Prostate gland (tissue), 2 donors: ENCODE data around the gene SERTAD1. TPM values are rescaled to one million over a fixed set of nuclear protein-coding genes. Genes with fewer than 3 reads are reported as not detected.
"Not testable (repeated sequence)": the region's sequence is repeated elsewhere in the genome, so short reads cannot be mapped to it uniquely, and the experiment has no call there.

Experiments used
- DNase-seq: peaks from one replicate; pipeline ENCODE4 v3.0.0-alpha.2; 2019; ENCODE audit warnings: low spot score
- H3K27ac ChIP-seq, 2 donors: fragments of 200-600 bp; sonication (generic); 2 replicates each; pipeline ENCODE4 v1.5.1; 2017 to 2019
- H3K27me3 ChIP-seq: fragments of 200-600 bp; sonication (generic); replicated peaks from 2 replicates; pipeline ENCODE4 v1.5.1; 2019; ENCODE audit not compliant: insufficient read depth
- H3K36me3 ChIP-seq, 2 donors: fragments of 200-600 bp; sonication (generic); 1 replicate in 1 of 2; 2 replicates in 1 of 2; pipeline versions ENCODE4 v1.5.1 to v1.8.1; 2017 to 2019
- H3K4me1 ChIP-seq: fragments of 200-600 bp; sonication (generic); replicated peaks from 2 replicates; pipeline ENCODE4 v1.5.1; 2019
- H3K4me3 ChIP-seq, 2 donors: fragments of 200-600 bp; sonication (generic); 2 replicates each; pipeline ENCODE4 v1.5.1; 2017 to 2019
- H3K9me3 ChIP-seq: fragments of 200-600 bp; sonication (generic); 2 replicates; pipeline ENCODE4 v1.5.1; 2017
- POLR2A ChIP-seq: fragments of 450-650 bp; IDR thresholded peaks from one replicate; pipeline ENCODE4 v1.6.1; 2016; ENCODE audit warnings: antibody characterized with exemption, mild to moderate bottlenecking
- POLR2AphosphoS5 ChIP-seq: sonication (generic); formaldehyde crosslinking; IDR thresholded peaks from one replicate; pipeline ENCODE4 v1.6.1; 2017; ENCODE audit warnings: antibody characterized with exemption
- WGBS: methylation state at CpG from one replicate; pipeline ENCODE4 v1.1.5; 2018; 5-methylcytosine and 5-hydroxymethylcytosine counted together
- intact Hi-C: fragments of 100-400 bp; cut with DNase I; formaldehyde crosslinking; loops from one replicate; pipeline ENCODE4 v1.14.2; 2022
- total RNA-seq, 2 donors: library from RNA; depleted of rRNA; stranded (reverse); fragments of >200 nt; gene quantifications; one replicate each; pipeline ENCODE4 v1.1.0, GENCODE V29; 2016
- TF ChIP-seq, protein P1 (sequence below), 4 experiments: fragments of 200-600 bp in 2 of 4; fragments of 450-650 bp in 2 of 4; sonication (generic) in 2 of 4; IDR thresholded peaks; 1 replicate in 3 of 4; 2 replicates in 1 of 4; pipeline ENCODE4 v1.5.1; 2016 to 2019; ENCODE audit warnings: antibody characterized with exemption in 4 of 4, mild to moderate bottlenecking in 2 of 4, moderate library complexity in 2 of 4

SERTAD1 gene
- total RNA-seq, 2 donors from 2014 or later: 15.9 to 19.5 TPM

GRCh38 chr19:40465025-40465556 lies 39.3 kb upstream of the SERTAD1 start:
- DNase-seq: no peak
- H3K4me3 ChIP-seq: peak overlapping the region; percentile 69 to 71
- TF ChIP-seq POLR2A: no peak
- TF ChIP-seq, protein P1, sequence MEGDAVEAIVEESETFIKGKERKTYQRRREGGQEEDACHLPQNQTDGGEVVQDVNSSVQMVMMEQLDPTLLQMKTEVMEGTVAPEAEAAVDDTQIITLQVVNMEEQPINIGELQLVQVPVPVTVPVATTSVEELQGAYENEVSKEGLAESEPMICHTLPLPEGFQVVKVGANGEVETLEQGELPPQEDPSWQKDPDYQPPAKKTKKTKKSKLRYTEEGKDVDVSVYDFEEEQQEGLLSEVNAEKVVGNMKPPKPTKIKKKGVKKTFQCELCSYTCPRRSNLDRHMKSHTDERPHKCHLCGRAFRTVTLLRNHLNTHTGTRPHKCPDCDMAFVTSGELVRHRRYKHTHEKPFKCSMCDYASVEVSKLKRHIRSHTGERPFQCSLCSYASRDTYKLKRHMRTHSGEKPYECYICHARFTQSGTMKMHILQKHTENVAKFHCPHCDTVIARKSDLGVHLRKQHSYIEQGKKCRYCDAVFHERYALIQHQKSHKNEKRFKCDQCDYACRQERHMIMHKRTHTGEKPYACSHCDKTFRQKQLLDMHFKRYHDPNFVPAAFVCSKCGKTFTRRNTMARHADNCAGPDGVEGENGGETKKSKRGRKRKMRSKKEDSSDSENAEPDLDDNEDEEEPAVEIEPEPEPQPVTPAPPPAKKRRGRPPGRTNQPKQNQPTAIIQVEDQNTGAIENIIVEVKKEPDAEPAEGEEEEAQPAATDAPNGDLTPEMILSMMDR (IDR thresholded peaks at IDR 0.05): no peak
- TF ChIP-seq POLR2AphosphoS5: no peak
- WGBS: 14% methylated on average over 11 of the region's 11 CpGs
- H3K27ac ChIP-seq: peak overlapping the region; percentile 96 to 97
- intact Hi-C loops: loop anchor here (2.0 to 10.0 kb wide), 6 partner anchors 20 to 170 kb away; partner anchors contain the start of genes LTBP4, SERTAD1, SERTAD3 and SHKBP1
- H3K27me3 ChIP-seq: no peaks in the 10 kb centered on the region
- no peaks in the 10 kb centered on the region for H3K36me3 ChIP-seq
- H3K4me1 ChIP-seq: peaks cover 11% of the 10 kb centered on the region
- H3K9me3 ChIP-seq: no peaks in the 10 kb centered on the region

DNA sequence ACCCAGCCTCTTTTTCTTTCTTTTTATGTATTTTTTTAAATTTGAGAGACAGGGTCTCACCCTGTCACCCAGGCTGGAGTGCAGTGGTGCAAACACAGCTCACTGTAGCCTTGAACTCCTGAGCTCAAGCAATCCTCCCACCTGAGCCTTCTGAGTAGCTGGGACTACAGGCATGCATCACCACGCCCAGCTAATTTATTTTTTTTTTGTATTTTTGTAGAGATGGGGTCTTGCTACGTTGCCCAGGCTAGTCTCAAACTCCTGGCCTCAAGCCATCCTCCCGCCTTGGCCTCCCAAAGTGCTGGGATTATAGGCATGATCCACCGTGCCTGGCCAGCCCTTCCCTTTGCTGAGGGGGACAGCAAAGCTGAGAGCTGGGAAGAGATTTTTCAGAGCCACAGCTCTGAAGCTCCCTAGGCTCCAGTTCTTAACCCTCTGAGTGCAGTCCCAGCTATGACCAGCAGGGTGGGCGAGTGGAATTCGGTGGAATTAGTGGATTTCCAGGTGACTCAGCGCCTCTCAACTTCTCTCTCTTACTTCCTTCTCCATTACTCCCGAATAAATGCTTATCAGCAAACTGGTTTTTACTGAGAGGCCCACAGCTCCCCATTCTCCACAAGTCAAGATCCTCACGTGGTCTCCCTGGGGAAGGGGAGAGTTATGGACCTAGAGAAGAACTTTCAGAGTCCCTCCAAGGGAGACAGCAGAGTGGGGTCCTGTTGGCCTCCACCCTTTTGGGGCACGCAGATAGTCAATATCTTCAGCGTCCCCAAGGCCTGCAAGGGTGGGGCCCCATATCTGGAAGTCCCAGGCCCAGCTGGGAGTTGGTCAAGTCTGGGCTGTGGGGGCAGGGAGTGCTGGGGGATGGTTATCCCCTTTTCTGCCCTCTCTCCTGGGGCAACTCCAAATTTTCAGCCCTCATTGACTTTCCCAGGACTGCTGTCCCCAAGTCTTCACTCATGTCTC lies 38.5 kb upstream of the SERTAD1 start:
- H3K9me3 ChIP-seq: no peaks in the 10 kb centered on the region
- peak; percentile 35 for TF ChIP-seq POLR2A
- TF ChIP-seq, protein P1 (IDR thresholded peaks at IDR 0.05): peak; percentile 72 to 90 (median 84)
- TF ChIP-seq POLR2AphosphoS5: peak; percentile 74
- intact Hi-C loops: loop anchor here (2.0 to 10.0 kb wide), 6 partner anchors 20 to 170 kb away; partner anchors contain the start of genes LTBP4, SERTAD1, SERTAD3 and SHKBP1
- H3K4me3 ChIP-seq: peak overlapping the region; percentile 69 to 71
- peak; percentile 69 for DNase-seq
- H3K4me1 ChIP-seq: peaks cover 11% of the 10 kb centered on the region
- WGBS: 18% methylated on average over 11 of the region's 11 CpGs
- H3K36me3 ChIP-seq: no peaks in the 10 kb centered on the region
- H3K27me3 ChIP-seq: no peaks in the 10 kb centered on the region
- peak overlapping the region; percentile 96 to 97 for H3K27ac ChIP-seq

DNA sequence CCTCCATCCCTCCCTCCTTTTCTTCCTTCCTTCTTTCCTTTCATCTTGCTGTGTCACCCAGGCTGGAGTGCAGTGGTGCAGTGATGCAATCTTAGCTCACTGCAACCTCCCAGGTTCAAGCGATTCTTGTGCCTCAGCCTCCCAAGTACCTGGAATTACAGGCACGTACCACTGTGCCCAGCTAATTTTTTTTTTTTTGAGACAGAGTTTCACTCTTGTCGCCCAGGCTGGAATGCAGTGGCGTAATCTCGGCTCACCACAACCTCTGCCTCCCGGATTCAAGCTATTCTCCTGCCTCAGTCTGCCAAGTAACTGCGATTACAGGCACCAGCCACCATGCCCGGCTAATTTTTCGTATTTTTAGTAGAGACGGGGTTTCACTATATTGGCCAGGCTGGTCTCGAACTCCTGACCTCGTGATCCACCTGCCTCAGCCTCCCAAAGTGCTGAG lies 37.8 kb upstream of the SERTAD1 start:
- DNase-seq: not testable (repeated sequence)
- intact Hi-C loops: loop anchor here (2.0 to 10.0 kb wide), 5 partner anchors 19 to 171 kb away; partner anchors contain the start of genes LTBP4, SERTAD1 and SERTAD3

DNA sequence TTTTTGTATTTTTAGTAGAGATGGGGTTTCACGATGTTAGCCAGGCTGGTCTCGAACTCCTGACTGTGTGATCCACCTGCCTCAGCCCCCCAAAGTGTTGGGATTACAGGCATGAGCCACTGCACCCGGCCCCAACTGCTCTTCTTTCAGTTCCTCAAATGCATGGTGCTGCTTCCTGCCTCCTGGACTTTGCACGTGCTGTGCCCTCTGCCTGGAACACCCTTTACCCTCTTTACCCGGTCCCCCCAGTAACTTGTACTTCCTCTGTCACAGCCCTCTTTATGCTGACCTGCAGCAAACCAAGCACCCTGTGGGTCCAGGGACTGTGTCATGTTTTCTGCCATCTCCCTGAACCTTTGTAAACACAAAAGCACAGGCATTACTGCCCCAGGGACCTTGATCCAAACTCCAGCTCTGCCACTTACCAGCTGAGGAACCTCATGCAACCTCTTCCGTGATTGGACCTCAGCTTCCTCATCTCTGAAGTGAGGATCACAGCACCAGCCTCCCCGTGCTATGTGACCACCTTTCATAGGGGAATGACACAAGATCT lies 36.0 kb upstream of the SERTAD1 start:
- Histone ChIP-seq H3K4me1 (peaks cover 11% of the 10 kb centered on the region), H3K36me3 (no peaks in the 10 kb centered on the region), H3K27ac (peak overlapping the region; percentile 18 to 19), H3K4me3 (no peak overlapping the region), H3K9me3 (no peaks in the 10 kb centered on the region), H3K27me3 (no peaks in the 10 kb centered on the region)
- peak; percentile 54 for DNase-seq
- 71% methylated on average over 7 of the region's 7 CpGs for WGBS
- intact Hi-C loops: loop anchor here (10.0 kb wide), 3 partner anchors 63 to 173 kb away; partner anchors contain the start of gene LTBP4
- TF ChIP-seq, protein P1 (IDR thresholded peaks at IDR 0.05): no peak
- TF ChIP-seq POLR2AphosphoS5: peak; percentile 79

More for the DNA sequence above, 37.8 kb upstream of the SERTAD1 start:
- H3K27me3 ChIP-seq, H3K36me3 ChIP-seq, H3K9me3 ChIP-seq, H3K4me3 ChIP-seq: not testable (repeated sequence)
- Histone ChIP-seq H3K27ac (peak overlapping the region; percentile 96 to 97), H3K4me1 (peaks cover 11% of the 10 kb centered on the region)
- WGBS: 77% methylated on average over 12 of the region's 12 CpGs

DNA sequence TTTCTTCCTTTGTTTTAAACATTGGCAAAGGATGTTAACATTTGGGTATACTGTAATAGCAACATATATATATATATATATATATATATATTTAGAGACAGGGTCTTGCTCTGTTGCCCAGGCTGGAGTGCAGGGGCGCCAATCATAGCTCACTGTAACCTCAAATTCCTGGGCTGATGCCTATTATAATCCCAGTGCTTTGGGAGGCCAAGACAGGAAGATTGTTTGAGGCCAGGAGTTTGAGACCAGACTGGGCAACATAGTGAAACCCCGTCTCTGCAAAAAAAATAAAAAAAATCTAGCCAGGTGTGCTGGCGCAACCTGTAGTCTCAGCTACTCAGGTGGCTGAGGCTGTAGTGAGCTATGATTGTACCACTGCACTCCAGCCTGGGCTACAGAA lies 34.4 kb upstream of the SERTAD1 start:
- Histone ChIP-seq H3K36me3 (no peaks in the 10 kb centered on the region), H3K4me3 (no peak overlapping the region), H3K9me3 (no peaks in the 10 kb centered on the region), H3K4me1 (peaks cover 5% of the 10 kb centered on the region), H3K27me3 (no peaks in the 10 kb centered on the region), H3K27ac (no peak overlapping the region)
- DNase-seq: no peak
- TF ChIP-seq POLR2A (no peak), POLR2AphosphoS5 (no peak)
- TF ChIP-seq, protein P1 (IDR thresholded peaks at IDR 0.05): no peak
- intact Hi-C loops: loop anchor here (10.0 kb wide), 3 partner anchors 65 to 175 kb away; partner anchors contain the start of gene LTBP4
- 92% methylated on average over 3 of the region's 3 CpGs for WGBS
